Cardiac septum (tissue), 1 donor: Measurements from ENCODE around the gene WNT2B. TPM values are rescaled to one million over a fixed set of nuclear protein-coding genes. Genes with fewer than 3 reads are reported as not detected.
"Not testable (repeated sequence)": the region's sequence is repeated elsewhere in the genome, so short reads cannot be mapped to it uniquely, and the experiment has no call there.

Source experiments
- DNase-seq: peaks from one replicate; pipeline ENCODE4 v3.0.0-alpha.2; 2020; ENCODE audit warnings: low spot score
- intact Hi-C: fragments of 100-400 bp; cut with DNase I; formaldehyde crosslinking; loops from one replicate; pipeline ENCODE4 v1.14.0; 2022
- long read RNA-seq: library from polyadenylated mRNA; unstranded; transcript quantifications from one replicate; pipeline ENCODE4 v2.0.0, GENCODE V29; 2021
- total RNA-seq: library from RNA; stranded (reverse); fragmentation: NEBNext Ultra II Directional; extraction: Animal tissue kit (Norgen Biotek cat#: 25700); gene quantifications from one replicate; pipeline ENCODE4 v1.2.1, GENCODE V29; 2021
- donor health status: DM: no; HTN: no; CAD: no.

WNT2B gene
- total RNA-seq, result 5.7 TPM
- long read RNA-seq, transcript WNT2B-202 (5 exons, 3,818 nt), result major isoform, 10 of 15 reads
- long read RNA-seq, partial matches to known transcripts, result 1 of 15 reads
- long read RNA-seq, other reads (novel, unspliced or antisense), result 4 of 15 reads

DNA sequence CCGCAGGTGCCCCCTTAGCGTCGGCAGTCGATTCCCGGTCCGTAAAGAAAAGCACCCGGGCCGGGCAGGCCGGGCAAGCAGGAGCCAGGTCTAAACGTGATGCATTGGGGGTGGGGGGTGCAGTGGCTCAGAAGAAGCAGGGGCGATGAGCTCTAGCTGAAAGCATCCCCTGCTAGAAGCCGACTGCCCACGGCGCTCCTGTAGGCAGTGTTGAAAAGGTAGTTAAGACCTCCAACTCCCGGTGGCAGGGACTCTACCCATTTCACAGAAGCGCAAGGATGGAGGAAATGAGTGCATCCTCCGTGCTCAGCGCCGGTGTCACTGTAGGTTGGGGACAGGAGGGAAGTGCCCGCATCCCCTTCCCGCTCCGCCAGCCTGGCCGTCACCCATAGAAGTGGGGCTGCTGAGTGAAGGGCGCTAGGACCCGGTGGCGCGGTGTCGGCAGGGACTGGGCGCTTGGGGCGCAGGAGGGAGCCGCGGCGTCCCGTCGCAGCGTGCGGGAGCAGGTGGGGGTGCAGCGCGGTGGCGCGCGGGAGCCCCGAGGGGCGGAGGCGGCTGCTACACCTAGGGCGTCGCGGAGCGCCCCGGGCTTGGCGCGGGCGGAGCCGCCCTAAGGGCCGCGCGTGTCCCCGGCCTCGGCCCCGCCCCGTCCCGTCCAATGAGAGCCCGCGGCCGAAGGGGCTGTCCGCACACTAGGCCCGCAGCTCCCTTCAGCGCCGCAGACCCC lies at the start of gene WNT2B:
Gene WNT2B, plus strand, starts transcription at position 688 of the 727 bp plus-strand sequence. CDS start 298 bp downstream, outside the sequence.
- no peak for DNase-seq
- intact Hi-C loops, result no loop called here

DNA sequence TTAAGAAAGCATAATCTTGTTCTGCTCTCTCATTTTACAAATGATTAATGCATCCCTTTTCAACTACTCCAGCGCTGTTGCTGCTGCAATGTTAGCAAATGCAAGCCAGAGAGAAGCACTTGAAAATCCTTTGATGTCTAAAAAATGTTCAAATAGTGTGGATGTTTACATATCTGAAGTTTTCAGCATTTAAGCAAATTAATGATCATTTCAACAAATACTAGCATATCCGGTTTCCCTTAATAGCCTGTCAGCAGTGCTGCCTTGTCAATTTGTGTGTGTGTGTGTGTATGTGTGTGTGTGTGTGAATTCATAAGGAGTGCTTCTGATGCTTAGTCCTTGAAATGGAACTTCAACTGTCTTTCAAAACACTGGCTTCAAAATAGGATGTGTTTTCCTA lies 48.1 kb upstream of the WNT2B start:
- no peak for DNase-seq
- intact Hi-C loops, result no loop called here

DNA sequence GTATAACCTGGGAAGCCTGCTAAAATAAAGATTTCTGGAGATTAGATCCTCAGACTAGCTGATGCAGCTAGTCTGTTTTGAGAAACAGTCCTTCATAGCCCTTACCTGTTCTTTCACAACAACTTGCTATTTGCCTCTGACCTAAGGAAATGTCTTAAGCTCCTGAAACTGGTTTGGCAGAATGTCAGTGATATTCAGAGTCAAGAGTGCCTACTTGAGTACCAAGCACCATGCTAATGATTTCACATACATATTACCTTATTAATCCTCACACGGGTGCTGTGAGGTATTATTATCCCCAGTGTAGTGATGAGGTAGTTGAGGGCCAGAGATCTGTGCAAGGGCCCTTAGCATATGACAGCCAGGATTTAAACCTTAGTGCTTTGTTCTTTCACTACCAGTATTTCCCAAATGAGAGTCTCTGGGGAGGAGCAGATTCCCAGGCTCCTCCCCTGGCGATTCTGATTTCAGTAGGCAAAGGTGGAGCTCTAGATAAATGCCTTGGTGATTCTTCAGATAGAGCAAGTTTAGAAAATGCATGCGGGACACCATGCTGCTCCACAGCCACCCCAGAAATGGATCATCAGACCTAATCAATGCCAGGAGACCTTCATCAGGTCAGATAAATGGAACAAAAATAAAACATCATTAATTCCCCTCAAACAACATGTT lies 47.4 kb upstream of the WNT2B start:
- no peak for DNase-seq
- intact Hi-C loops, result no loop called here

DNA sequence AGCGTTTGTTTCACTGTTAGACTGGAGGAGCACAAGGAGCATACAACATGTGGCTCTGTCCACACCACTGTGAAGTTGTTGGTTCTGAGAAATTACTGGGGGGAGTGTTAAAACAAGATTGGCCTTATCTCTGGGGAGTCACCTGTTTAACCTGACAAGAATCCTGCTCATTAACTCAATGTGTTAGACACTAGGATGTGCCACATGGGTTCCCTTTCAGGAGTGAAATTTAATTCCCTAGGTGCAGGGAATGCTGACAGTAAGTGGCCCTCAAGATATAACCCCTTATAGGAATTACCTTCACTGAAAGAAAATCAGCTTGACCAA lies 45.8 kb upstream of the WNT2B start:
- intact Hi-C loops, result no loop called here
- no peak for DNase-seq

DNA sequence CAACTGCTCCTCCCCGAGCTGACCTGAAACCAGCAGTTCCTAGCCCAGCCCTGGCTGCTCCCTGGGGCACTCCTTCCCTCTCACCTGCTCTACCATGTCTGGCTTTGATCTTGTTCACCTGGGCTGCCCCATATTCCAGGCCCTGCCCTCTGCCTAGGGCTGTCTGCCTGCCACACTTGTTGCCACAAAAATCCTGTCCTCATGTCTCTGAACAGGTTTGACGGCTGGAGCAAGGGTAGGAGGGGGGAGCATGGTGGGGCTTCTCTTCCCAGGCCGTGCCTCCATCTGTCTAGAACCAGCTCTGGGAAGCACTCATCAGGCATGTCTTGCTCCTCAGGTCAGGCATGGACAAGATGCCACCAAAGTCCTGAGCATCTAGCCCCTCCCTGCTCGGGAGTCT lies 44.3 kb upstream of the WNT2B start:
- intact Hi-C loops, result no loop called here
- no peak for DNase-seq

DNA sequence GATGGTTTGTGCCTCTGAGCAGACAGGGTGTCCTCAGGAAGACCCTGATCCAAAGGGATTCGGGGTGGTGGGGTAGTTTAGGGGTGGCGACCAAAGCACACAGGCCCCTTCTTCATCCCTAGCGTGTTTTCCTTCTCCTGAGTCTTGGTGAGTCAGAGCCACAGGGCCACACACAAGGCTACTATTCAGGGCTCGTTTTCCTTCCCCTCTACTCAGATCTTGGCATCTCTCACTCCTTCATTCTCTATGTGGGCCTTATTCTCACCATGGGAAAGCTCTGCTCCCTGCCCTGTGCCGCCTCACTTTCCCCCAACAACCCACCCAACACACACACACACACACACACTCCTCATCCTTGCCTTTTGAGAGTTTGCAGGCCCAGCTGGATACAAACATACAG lies 43.6 kb upstream of the WNT2B start:
- intact Hi-C loops, result no loop called here
- no peak for DNase-seq

DNA sequence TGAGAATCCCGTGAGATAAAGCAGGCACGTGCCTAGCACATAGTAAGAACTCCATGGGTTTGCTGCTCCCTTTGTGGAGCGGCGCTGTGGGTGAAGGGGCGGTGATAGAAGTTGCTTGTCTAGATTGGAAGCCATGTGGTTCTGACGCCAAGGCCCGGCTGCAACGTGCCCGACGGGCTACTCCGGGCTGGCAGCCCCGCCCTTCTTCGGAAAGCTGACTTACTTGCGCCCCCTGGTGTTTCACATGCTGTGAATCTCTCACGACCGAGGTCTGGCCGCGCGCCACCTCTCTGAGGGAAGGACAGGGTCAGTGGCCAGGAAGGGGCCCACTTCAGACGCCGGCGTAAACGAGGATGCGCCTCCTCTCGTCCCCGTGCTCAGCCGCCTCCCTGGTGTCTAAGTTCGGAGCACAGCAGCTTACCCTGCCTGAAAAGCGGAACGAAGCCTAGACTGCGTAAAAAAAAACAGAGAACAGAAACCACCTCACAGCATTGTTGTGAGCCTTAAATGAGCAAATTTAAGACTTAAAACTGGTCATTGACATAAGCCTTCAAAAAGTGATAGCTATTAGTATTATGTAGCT lies 42.6 kb upstream of the WNT2B start:
- intact Hi-C loops, result loop anchor here (1.0 kb wide), 2 partner anchors 71 to 75 kb away; no protein-coding TSS in a partner anchor
- peak; percentile 97 for DNase-seq

DNA sequence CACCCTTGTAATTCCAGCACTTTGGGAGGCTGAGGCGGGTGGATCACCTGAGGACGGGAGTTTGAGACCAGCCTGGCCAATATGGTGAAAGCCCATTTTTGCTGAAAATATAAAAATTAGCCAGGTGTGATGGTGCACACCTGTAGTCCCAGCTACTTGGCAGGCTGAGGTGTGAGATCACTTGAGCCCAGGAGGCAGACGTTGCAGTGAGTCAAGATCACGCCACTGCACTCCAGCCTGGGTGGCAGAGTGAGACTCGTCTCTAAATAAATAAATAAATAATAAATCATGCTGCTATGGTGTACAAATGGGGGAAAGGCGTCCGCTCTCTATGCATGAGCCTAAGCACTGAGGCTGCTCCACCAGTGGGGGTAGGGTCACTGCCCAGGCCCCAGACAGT lies 38.4 kb upstream of the WNT2B start:
- intact Hi-C loops, DNase-seq: not testable (repeated sequence)

DNA sequence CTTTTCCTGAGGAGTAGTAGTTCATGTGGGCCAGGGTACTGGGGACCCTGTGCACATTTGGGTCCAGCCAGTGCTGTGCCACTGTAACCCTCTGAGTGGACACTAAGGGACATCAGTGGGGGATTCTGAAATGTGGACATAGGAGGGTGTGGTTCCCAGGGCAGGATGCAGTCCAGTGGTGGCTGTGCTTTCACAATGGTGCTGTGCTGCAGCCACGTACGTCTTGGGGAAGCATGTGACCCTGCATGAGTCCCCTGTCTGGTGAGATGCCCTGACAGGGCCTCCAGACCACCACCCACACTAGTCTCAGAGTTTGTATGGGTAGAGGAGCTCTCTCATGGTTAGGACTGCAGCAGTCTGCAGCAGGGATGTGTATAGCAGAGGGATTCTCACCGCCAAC lies 37.8 kb upstream of the WNT2B start:
- no peak for DNase-seq
- intact Hi-C loops, result no loop called here

DNA sequence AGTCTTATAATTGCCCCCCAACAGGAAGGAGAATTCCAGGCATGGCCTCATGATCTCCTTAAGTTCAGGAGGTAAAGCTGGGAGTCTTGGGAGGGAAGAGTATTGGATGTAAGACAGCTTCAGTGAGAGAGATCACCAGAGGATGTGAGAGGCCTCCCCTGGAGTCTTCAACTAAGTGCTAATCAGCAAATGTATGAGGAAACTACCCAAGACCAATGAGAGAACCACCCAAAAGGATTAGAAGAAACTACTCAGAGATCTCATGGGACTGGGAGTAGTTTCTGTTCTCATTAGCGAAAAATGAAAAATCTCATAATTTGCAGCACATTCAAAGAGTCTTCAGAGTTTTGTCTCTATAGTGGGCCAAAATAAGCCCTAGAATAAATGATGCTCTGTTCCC lies 36.6 kb upstream of the WNT2B start:
- DNase-seq, result no peak
- intact Hi-C loops, result no loop called here

DNA sequence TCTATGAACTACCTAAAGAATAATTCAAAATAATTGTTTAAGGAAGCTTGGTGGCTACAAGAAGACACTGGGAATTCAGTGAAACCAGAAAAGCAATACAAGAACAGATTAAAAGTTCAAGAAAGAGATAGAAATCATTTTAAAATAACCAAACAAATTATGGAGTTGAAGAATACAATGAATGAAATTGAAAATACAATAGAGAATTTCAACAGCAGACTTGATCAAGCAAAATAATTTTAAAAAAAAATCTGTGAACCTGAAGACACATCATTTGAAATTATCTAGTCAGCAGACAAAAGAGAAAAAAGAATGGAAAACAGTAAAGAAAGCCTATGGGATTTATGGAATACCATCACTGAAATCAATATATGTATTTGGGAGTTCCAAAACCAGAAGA lies 31.2 kb upstream of the WNT2B start:
- DNase-seq, result no peak
- intact Hi-C loops, result no loop called here

DNA sequence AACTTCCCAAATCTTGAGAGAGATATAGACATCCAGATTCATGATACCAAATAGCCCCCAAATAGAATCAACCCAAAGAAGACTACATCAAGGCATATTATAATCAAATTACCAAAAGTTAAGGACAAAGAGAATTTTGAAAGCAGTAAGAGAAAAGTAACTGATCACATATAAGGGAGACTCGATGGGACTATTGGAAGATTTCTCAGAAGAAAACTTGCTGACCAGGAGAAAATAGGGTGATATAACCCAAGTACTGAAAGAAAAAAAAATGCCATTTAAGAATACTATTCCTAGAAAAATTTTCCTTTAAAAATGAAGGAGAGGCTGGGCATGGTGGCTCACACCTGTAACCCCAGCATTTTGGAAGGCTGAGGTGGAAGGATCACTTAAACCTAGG lies 30.5 kb upstream of the WNT2B start:
- intact Hi-C loops, result no loop called here
- no peak for DNase-seq

DNA sequence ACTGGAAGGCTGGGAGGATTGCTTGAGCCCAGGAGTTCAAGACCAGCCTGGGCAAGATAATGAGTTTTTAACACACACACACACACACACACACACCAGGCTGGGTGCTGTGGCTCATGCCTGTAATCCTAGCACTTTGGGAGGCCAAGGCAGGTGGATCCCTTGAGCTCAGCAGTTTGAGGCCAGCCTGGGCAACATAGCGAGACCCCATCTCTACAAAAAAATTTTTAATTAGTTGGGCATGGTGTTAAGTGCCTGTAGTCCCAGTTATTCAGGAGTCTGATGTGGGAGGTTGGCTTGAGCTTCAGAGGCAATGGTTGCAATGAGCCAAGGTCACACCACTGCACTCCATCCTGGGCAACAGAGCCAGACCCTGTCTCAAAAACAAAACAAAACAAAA lies 22.7 kb upstream of the WNT2B start:
- DNase-seq, intact Hi-C loops: not testable (repeated sequence)

DNA sequence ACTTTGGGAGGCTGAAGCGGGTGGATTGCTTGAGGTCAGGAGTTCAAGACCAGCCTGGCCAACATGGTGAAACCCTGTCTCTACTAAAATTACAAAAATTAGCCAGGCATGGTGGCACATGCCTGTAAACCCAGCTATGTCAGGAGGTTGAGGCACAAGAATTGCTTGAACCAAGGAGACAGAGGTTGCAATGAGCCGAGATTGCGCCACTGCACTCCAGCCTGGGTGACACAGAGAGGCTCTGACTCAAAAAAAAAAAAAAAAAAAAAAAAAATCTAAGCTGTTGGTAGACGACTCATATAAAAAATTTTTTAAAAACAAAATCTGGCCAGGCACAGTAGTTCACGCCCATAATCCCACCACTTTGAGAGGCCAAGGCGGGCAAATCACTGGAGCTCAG lies 21.1 kb upstream of the WNT2B start:
- intact Hi-C loops, DNase-seq: not testable (repeated sequence)

DNA sequence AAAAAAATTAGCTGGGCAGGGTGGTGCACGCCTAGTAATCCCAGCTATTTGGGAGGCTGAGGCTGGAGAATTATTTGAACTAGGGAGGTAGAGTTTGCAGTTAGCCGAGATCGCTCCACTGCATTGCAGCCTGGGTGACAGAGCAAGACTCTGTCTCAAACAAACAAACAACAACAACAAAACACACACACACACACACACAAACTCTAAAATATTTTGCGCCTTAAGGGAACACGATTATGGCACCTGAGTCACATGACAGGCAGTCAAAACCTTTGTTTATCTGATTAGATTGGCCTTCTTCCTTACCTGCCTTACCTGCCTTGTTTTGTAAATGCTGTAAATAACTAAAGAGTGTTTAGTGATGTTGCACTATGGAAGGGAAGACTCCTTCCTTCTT lies 20.6 kb upstream of the WNT2B start:
- intact Hi-C loops, result no loop called here
- no peak for DNase-seq

DNA sequence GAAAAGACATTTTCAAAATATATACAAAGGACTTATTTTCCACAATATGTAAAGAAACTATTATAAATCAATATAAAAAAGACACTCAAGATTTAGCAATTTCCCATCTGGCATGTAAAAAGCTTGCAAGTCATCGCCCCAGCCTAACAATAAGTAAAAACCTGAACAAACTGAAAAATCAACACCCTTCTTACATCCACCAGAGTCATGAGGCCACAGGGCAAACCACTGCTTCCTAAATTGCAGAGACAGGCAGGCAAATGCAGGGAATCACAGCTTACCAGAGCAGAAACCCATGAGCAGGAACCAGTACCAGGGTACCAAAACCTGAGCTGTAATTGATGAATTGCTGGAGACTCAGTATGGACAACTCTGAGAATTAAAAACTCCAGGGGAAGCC lies 16.7 kb upstream of the WNT2B start:
- DNase-seq, result no peak
- intact Hi-C loops, result no loop called here

DNA sequence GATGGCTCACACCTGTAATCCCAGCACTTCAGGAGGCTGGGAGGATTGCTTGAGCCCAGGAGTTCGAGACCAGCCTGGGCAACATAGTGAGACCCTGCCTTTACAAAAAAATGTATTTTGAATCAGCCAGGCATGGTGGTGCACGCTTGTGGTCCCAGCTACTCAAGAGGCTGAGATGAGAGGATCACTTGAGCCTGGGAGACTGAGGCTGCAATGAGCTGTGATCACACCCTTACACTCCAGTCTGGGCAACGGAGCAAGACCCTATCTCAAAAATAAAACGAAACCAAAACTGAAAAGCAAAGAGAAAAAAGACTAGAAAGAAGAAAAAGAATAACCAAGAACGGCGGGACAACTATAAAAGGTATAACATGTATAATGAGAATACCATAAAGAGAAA lies 15.4 kb upstream of the WNT2B start:
- DNase-seq, result no peak
- intact Hi-C loops, result no loop called here

DNA sequence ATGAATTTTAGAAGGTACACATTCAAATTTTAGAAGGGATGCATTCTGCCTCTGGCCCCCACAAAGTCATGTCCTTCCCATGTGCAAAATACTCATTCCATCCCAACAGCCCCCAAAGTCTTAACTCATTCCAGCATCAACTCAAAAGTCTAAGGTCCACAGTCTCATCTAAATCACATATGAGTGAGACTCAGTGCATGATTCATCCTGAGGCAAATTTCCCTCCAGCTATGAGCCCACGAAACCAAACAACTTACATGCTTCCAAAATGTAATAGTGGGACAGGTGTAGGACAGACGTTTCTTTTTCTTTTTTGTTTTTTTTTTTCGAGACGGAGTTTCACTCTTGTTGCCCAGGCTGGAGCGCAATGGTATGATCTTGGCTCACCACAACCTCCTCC lies 12.5 kb upstream of the WNT2B start:
- intact Hi-C loops, result no loop called here

DNA sequence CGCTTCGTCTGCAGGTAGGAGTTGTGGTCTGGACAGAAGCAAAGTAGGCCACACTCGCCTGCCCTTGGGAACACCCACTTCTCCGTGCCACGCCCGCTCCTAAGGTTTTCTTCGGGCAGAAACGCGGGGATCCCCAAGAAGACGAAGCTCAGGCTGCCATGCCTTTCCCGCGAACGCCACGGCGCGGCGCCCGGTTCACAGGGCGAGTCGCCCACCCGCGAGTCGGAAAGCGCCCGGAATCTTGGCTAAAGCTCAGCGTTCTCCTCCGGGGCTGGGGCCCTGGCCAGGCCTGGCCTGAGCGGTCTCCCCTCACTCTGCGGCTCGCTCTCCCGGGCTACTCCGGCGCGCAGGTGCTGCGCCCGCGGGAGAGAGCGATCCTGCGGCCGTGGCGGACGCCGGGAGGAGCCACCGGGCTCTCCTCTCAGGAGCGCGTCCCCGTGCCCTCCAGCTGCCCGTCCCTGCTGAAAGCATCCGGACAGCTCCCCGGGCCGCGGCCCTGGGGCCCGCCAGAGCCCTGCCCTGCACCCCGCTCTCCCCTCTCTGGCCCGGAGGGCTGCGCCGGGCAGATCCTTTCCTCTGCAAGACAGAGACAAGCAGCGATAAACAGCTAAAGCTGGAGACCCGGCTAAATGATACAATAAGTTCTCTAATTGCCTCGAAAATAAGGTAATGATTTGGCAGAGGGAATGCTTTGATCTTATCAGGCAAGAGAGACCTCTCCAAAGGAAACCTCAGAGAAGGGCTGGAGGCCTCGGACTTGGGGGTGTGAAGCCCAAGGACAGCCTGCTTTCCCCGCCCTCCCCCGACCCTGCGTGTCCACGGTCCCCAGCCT lies 6.7 kb upstream of the WNT2B start:
- DNase-seq, result peak; percentile 84
- intact Hi-C loops, result loop anchor here (2.0 to 5.0 kb wide), 3 partner anchors 23 to 173 kb away; partner anchors contain the start of genes CAPZA1, MOV10 and ST7L

More for the DNA sequence above, 12.5 kb upstream of the WNT2B start:
- DNase-seq, result no peak

DNA sequence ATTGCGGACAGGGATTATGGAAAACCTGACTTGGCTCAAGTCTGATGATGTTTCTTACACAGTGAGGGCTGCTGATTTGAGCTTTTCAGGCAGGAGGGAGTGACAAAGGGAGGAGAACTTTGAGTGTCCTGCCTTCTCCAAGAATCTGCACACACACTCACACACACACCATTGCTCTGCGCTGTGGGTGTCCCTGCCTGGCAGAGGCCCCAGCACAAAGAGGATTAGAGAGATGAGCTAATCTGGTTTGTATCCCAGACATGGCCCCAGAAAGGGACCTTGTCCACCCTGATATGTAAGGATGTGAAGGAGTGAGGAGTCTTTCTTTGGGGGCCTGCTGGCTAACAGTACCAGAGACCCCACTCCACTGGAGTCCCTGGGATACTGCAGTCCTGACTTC lies 5.9 kb upstream of the WNT2B start:
- intact Hi-C loops, result loop anchor here (2.0 to 5.0 kb wide), 3 partner anchors 22 to 172 kb away; partner anchors contain the start of genes CAPZA1, MOV10 and ST7L

More for the DNA sequence above, 5.9 kb upstream of the WNT2B start:
- no peak for DNase-seq
